ENCODE measurements around the gene P2RY13. TPM values are rescaled to one million over a fixed set of nuclear protein-coding genes. Genes with fewer than 3 reads are reported as not detected.
A peak's percentile ranks its signal among the peaks of the same experiment; 100 is the strongest.

P2RY13 gene
- total RNA-seq, 2 donors from 2014 or later: 0.27 to 0.80 TPM

- peaks cover 2% of the 10 kb centered on the region for H3K4me1 ChIP-seq
- no peak for TF ChIP-seq CTCF (IDR thresholded peaks at IDR 0.05)
- H3K27ac ChIP-seq: peak within 1 kb of the TSS; percentile 29
- no peak for DNase-seq
- no peaks in the 10 kb centered on the region for H3K9me3 ChIP-seq
- peak within 1 kb of the TSS in 1 of 2 donors; percentile 14 for H3K9ac ChIP-seq (ENCODE audit: low read depth in 2 of 2, low read length in 2 of 2)
- H3K36me3 ChIP-seq: no peaks in the 10 kb centered on the region
- intact Hi-C loops (cut with DNase I): no loop called here
- H3K27me3 ChIP-seq: no peaks in the 10 kb centered on the region
- H3K4me3 ChIP-seq: no peak within 1 kb of the TSS
These were observed 51.1 kb downstream of the P2RY13 start, which contains the start of gene P2RY14 for GRCh38 chr3:151278230-151278629. TSS of gene P2RY14 (minus strand) at chr3:151278542. CDS start at chr3:151214316, 64,226 bp downstream.

GRCh38 chr3:151276687-151277042 lies 52.7 kb downstream of the P2RY13 start:
- H3K4me1 ChIP-seq: peaks cover 2% of the 10 kb centered on the region
- no peak for TF ChIP-seq CTCF (IDR thresholded peaks at IDR 0.05)
- H3K27ac ChIP-seq: no peak overlapping the region
- H3K9ac ChIP-seq (ENCODE audit: low read depth in 2 of 2, low read length in 2 of 2): no peak overlapping the region
- H3K27me3 ChIP-seq: no peaks in the 10 kb centered on the region
- no peaks in the 10 kb centered on the region for H3K36me3 ChIP-seq
- no peaks in the 10 kb centered on the region for H3K9me3 ChIP-seq
- intact Hi-C loops (cut with DNase I): no loop called here
- no peak overlapping the region for H3K4me3 ChIP-seq
- no peak for DNase-seq

Other genes starting within 250 kb of the P2RY13 start
- 1 to 10 TPM in 1 of 2 donors, under 1 TPM in 1; 0.32 to 1.3 TPM for gene MED12L, start 243.9 kb downstream of the P2RY13 start, total RNA-seq
- under 1 TPM; 0.40 to 0.53 TPM for gene GPR171, start 126.3 kb downstream of the P2RY13 start, total RNA-seq
- gene P2RY14, start 51.0 kb downstream of the P2RY13 start, total RNA-seq: 1 to 10 TPM; 1.7 to 2.9 TPM
- not detected for gene GPR87, start 12.7 kb downstream of the P2RY13 start, total RNA-seq
- gene P2RY12, start 55.2 kb upstream of the P2RY13 start, total RNA-seq: under 1 TPM; 0.17 to 0.72 TPM
- gene IGSF10, start 131.5 kb upstream of the P2RY13 start, total RNA-seq: 1 to 10 TPM in 1 of 2 donors, under 1 TPM in 1; 0.96 to 1.5 TPM

Measured in colonic mucosa (tissue), 4 donors.